Glutamatergic neuron (in vitro differentiated cells): Measurements from ENCODE around the gene PSME1. TPM values are rescaled to one million over a fixed set of nuclear protein-coding genes. Genes with fewer than 3 reads are reported as not detected.
A peak's percentile ranks its signal among the peaks of the same experiment; 100 is the strongest.

Experiments used
- DNase-seq: peaks from one replicate; pipeline ENCODE4 v3.0.0; 2022
- H3K27ac Mint-ChIP-seq: one replicate; pipeline ENCODE4 v1.8.0; 2020; ENCODE audit warnings: mild to moderate bottlenecking, mixed read lengths, inconsistent platforms; ENCODE audit not compliant: unreplicated experiment
- H3K27me3 Mint-ChIP-seq: one replicate; pipeline ENCODE4 v1.8.0; 2020; ENCODE audit warnings: mild to moderate bottlenecking, moderate library complexity, mixed read lengths, inconsistent platforms; ENCODE audit not compliant: unreplicated experiment
- H3K36me3 Mint-ChIP-seq: one replicate; pipeline ENCODE4 v1.8.0; 2020; ENCODE audit warnings: mild to moderate bottlenecking, mixed read lengths, inconsistent platforms; ENCODE audit not compliant: unreplicated experiment
- H3K4me1 Mint-ChIP-seq: one replicate; pipeline ENCODE4 v1.8.0; 2020; ENCODE audit warnings: mild to moderate bottlenecking, low read depth, mixed read lengths, inconsistent platforms; ENCODE audit not compliant: unreplicated experiment
- H3K4me3 Mint-ChIP-seq: one replicate; pipeline ENCODE4 v1.8.0; 2020; ENCODE audit warnings: mild to moderate bottlenecking, mixed read lengths, inconsistent platforms; ENCODE audit not compliant: unreplicated experiment
- H3K9me3 Mint-ChIP-seq: one replicate; pipeline ENCODE4 v1.8.0; 2020; ENCODE audit warnings: mild to moderate bottlenecking, moderate library complexity, mixed read lengths, inconsistent platforms; ENCODE audit not compliant: unreplicated experiment
- total RNA-seq: library from RNA; stranded (reverse); fragmentation: NEBNext Ultra II Directional; extraction: Animal tissue kit (Norgen Biotek cat#: 25700); gene quantifications from one replicate; pipeline ENCODE4 v1.2.1, GENCODE V29; 2021; ENCODE audit not compliant: unreplicated experiment
- TF ChIP-seq, protein P1 (sequence below): fragments of 200-600 bp; sonication (generic); IDR thresholded peaks from one replicate; pipeline ENCODE4 v1.5.0; 2021; ENCODE audit not compliant: partially characterized antibody, unreplicated experiment

PSME1 gene
- total RNA-seq, 1 donor from 2014 or later: 35.7 TPM

DNA sequence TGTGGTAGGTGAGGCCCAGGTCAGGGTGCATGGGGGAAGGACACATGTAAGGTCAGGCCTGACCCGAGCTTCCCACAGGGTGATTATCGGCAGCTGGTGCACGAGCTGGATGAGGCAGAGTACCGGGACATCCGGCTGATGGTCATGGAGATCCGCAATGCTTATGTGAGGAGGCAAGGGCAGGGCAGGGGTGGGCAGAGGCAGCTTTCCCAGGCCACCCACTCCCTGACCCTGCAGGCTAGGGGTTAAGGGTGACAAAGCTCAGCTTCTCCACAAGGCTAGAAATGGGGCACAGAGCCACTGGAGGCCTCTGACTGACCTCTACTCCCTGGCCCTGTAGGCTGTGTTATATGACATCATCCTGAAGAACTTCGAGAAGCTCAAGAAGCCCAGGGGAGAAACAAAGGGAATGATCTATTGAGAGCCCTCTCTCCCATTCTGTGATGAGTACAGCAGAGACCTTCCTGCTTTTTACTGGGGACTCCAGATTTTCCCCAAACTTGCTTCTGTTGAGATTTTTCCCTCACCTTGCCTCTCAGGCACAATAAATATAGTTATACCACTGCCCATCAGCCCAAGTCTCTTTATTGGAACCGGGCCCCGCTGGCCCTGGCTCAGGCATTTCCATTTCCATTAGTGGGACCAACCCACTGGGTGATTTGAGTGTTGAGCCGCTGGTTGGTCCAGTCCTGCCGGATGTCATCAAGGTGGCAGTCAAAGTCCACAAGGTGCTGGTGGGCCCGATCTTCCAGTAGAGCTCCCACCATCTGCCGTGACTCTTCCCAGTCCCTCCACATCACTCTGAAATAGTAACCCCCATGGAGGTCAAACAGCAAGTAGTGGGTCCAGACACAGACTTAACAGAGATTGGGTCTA lies 2.6 kb downstream of the PSME1 start:
- Mint-ChIP-seq H3K27ac (no peak overlapping the region), H3K9me3 (peaks cover 13% of the 10 kb centered on the region), H3K36me3 (no peaks in the 10 kb centered on the region), H3K4me3 (no peak overlapping the region), H3K4me1 (peaks cover 20% of the 10 kb centered on the region), H3K27me3 (peaks cover 13% of the 10 kb centered on the region)
- TF ChIP-seq, protein P1, sequence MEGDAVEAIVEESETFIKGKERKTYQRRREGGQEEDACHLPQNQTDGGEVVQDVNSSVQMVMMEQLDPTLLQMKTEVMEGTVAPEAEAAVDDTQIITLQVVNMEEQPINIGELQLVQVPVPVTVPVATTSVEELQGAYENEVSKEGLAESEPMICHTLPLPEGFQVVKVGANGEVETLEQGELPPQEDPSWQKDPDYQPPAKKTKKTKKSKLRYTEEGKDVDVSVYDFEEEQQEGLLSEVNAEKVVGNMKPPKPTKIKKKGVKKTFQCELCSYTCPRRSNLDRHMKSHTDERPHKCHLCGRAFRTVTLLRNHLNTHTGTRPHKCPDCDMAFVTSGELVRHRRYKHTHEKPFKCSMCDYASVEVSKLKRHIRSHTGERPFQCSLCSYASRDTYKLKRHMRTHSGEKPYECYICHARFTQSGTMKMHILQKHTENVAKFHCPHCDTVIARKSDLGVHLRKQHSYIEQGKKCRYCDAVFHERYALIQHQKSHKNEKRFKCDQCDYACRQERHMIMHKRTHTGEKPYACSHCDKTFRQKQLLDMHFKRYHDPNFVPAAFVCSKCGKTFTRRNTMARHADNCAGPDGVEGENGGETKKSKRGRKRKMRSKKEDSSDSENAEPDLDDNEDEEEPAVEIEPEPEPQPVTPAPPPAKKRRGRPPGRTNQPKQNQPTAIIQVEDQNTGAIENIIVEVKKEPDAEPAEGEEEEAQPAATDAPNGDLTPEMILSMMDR: no peak
- DNase-seq: no peak

- Mint-ChIP-seq H3K36me3 (no peaks in the 10 kb centered on the region), H3K27me3 (peaks cover 13% of the 10 kb centered on the region), H3K4me3 (peak overlapping the region; percentile 77), H3K27ac (no peak overlapping the region), H3K9me3 (peaks cover 13% of the 10 kb centered on the region), H3K4me1 (peaks cover 20% of the 10 kb centered on the region)
- DNase-seq: no peak
- TF ChIP-seq, protein P1: no peak
These were observed 3.4 kb downstream of the PSME1 start for GRCh38 chr14:24139272-24139934.

DNA sequence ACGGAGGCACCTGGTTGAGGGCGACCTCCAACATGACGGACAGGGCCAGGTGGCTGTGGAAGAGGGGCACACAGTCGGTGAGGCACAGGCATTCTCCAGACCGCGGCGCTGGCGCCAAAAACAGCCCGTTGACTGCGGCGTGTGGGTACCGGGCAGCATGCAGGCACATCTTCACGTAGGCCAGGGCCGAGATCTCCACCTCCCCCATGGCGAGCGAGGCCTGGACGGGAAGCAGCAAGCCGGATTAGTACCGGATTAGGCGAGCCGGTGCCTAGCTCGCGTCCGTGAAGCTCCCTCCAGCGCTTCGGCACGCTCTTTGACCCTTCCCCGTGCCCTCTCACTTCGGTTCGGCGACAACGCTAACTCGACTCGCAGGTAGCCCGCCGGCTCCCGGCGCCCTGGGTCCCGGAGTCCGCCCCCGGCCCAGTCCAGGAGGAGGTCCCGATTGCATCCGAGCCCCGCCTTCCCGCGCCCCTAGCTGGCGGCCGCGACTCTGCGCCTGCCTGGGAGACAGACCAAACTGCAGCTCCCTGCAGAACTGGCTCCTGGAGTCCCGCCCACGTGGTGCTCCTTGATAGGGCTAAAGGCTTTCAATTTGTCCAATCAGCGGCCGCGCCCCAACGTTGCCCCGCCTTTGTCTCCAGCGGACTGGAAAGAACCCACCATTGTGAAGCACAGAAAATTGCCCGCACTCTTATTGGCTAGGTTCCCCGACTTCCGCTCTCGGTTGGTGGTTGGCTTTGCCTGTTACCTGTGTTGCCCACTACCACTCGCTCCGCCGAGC lies 5.3 kb downstream of the PSME1 start, which contains the start of gene EMC9:
TSS of gene EMC9 (minus strand) at position 495 of the 784 bp plus-strand sequence. CDS start at position 208, 287 bp downstream.
- Mint-ChIP-seq H3K36me3 (no peaks in the 10 kb centered on the region), H3K4me1 (peaks cover 19% of the 10 kb centered on the region), H3K27ac (peak within 1 kb of the TSS; percentile 93), H3K4me3 (peak within 1 kb of the TSS; percentile 91), H3K9me3 (peaks cover 8% of the 10 kb centered on the region), H3K27me3 (peaks cover 7% of the 10 kb centered on the region)
- TF ChIP-seq, protein P1: peak; percentile 39
- DNase-seq: peak; percentile 99

GRCh38 chr14:24143511-24143910 lies 7.5 kb downstream of the PSME1 start:
- Mint-ChIP-seq H3K27me3 (no peaks in the 10 kb centered on the region), H3K4me3 (no peak overlapping the region), H3K27ac (no peak overlapping the region)

More at GRCh38 chr14:24143511-24143910, 7.5 kb downstream of the PSME1 start:
- Mint-ChIP-seq H3K9me3 (peaks cover 8% of the 10 kb centered on the region), H3K4me1 (peaks cover 18% of the 10 kb centered on the region), H3K36me3 (no peaks in the 10 kb centered on the region)
- TF ChIP-seq, protein P1: no peak
- no peak for DNase-seq
